ENCODE measurements around the gene SH2D6. TPM values are rescaled to one million over a fixed set of nuclear protein-coding genes. Genes with fewer than 3 reads are reported as not detected.
"Not testable (repeated sequence)": the region's sequence is repeated elsewhere in the genome, so short reads cannot be mapped to it uniquely, and the experiment has no call there.

The SH2D6 gene
- total RNA-seq, 1 donor from 2014 or later: not detected

DNA sequence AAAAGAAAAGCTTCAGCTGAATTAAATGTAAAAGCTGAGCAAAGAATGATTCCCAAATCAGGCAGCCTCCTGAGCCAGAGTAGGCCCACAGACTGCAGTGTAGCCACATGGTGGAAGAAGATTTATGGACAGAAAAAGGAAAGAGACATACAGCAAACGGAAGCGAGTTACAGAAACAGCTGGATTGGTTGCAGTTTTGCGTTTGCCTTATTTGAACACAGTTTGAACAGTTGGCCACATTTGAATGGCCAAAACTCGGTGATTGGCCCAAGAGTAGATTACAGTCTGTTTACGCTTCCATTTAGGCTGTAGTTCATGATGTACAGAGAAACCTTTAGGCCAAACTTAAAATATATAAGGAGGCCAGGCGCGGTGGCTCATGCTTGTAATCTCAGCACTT is 35.1 kb downstream of the SH2D6 start:
- ATAC-seq: no peak
- intact Hi-C loops (cut with micrococcal nuclease): no loop called here

DNA sequence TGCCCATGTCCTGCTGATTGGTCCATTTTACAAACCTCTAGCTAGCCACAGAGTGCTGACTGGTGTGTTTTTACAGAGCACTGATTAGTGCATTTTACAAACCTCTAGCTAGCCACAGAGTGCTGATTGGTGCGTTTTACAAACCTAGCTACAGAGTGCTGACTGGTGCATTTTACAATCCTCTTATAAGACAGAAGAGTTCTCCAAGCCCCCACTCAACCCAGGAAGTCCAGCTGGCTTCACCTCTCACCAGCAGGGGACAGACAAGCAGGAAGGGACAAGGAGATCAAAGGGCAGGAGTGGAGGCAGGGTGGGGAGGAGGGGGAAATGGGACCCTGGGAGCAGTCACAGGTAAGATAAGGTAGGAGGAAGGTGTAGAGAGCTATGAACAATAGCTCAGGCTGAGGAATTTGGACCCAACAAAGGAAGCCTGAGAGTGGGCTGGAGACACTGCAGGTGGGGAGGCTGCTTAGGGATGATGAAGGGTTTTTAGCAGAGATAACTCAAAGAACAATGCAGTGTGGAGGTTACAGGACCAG is 37.1 kb downstream of the SH2D6 start:
- no peak for ATAC-seq
- intact Hi-C loops (cut with micrococcal nuclease): no loop called here
- DNase-seq: no peak

More for the DNA sequence above, 35.1 kb downstream of the SH2D6 start:
- no peak for DNase-seq

DNA sequence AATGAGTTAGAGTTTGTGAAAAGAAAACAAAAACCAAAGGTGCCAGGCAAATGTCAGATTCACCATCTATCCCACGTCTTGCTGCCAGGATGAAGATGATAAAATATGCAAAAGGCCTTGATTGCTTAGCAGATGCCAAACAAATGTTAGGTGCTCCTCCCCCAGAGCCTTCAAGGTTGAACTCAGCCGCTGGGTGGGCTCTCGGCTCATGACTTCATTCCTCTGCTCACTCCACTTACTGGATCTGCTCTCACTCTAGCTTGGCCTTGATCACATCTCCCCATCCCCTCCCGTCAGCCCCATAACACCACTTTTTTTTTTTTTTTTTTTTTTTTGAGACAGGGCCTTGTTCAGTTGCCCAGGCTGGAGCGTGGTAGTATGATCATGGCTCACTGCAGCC is 38.5 kb downstream of the SH2D6 start:
- intact Hi-C loops (cut with micrococcal nuclease): no loop called here
- ATAC-seq (no peak), DNase-seq (no peak)

DNA sequence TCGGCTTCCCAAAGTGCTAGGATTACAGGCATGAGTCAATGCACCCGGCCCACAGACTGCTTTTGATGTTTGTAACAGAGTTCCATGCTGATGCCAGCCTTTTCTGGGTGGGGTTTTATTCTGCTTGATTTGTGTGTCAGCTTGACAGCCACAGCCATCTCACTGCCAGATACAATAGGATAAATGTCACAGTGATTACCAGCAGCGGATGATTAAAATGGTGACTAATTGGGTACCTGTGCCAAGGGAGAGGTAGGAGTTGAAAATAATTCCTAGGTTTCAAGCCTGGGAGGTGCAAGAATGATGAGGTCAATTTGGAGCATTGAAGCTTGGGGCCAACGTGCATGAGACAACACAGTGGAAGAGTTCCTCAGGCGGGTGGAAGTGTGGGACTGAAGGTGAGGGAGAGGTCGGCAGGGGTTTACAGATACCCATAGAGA is 39.4 kb downstream of the SH2D6 start:
- intact Hi-C loops (cut with micrococcal nuclease): no loop called here
- no peak for DNase-seq
- no peak for ATAC-seq

DNA sequence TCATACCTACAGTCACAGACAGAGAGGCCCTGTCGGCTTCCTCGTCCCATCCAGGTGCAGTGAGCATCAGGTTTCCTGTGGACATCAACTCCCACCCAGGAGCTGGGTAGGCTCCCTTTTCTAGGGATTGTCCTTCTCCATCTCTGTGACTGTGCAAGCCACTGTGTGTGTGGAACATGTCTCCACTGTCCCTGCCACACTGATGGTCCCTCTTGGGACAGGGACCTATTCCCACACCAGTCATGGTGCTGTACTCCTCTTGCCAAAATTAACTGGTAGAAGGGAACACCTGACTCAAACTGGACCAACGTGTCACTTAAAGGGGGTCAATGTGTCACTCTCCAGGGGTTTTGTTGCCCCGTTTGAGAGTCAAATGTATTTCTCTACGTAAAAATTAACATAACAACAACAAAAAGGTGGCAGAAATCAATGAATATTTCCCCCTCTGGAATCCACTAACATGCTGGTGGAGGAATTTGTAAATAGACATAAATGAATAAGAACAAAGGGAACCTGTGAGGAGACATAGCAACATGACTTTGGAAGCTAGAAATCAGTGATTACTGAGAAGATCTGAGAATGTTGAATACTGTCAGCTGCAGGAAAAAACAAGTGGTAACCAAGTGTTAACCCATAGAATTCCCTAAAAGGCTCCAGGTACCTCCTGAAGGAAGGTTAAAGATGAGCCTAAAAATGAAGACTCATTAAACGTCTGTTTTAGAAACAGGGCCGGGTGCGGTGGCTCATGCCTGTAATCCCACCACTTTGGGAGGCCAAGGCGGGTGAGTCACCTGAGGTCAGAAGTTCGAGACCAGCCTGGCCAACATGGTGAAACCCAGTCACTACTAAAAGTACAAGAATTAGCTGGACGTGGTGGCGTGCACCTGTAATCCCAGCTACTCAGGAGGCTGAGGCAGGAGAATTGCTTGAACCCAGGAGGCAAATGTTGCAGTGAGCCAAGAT is 40.4 kb downstream of the SH2D6 start:
- DNase-seq (no peak), ATAC-seq (no peak)
- intact Hi-C loops (cut with micrococcal nuclease): no loop called here

DNA sequence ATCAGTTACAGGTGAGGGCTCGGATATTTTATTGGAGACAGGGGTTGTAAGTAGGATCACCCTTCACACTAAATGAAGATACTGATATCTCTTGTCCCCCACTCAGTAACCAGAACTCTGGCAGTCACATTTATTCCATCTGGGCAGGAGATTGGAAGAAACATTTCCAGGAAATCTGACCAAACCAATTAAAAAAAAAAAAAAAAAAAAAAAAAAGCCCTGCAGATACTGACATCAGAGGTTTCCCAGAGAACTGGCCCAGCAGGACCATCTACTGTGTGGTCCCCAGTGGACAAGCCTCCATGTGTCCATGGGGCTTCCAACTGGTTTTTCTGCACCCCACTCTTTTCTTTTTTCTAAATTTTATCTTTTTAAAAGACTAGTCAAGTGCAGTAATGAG is 41.3 kb downstream of the SH2D6 start:
- no peak for DNase-seq
- intact Hi-C loops (cut with micrococcal nuclease): no loop called here
- ATAC-seq: no peak

DNA sequence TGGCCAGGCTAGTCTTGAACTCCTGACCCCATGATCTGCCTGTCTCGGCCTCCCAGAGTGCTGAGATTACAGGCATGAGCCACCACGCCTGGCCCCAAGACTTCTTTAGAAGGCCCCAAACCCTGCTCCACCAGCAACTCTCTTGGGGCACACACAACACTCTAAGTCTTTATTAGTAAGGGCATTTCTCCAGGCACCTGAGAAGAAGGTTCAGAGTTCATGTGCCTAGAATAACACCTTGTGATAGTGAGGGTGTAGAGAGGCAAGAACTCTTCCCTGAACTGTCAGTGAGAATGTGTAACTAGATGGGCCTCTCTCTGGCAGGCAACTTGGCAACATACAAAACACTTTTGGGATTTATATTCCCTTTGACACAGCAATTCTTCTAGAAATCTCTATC is 43.8 kb downstream of the SH2D6 start:
- ATAC-seq (no peak), DNase-seq (no peak)
- intact Hi-C loops (cut with micrococcal nuclease): no loop called here

DNA sequence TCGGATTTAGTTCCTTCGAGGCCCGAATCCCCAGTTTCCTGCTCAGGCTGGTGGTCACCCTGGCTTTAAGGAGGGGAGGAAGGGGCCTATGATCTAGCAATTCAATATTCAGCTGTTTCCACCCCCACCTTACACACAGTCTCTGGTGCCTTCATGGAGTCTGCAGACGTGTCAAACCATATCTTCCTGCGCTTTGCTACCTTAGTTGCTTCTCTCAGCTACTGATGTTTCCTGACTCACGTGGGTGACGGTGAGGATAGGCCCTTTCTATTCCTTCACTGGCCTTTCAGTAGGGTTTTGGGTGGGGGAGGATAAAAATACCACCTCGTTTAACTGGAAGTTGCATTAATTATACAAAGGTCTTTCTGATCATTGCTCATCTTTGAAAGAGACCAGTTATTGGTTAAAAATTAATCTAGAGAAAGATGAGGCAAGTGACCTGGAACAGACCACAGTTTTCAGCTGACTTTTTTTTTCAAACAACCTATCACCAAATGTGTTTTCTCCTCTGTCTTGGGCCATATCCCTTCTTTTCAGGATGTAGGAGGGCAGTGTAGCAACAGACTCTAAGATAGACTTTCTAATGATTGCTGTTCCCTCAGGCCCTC is 49.7 kb downstream of the SH2D6 start:
- ATAC-seq (no peak), DNase-seq (no peak)
- intact Hi-C loops (cut with micrococcal nuclease): no loop called here

DNA sequence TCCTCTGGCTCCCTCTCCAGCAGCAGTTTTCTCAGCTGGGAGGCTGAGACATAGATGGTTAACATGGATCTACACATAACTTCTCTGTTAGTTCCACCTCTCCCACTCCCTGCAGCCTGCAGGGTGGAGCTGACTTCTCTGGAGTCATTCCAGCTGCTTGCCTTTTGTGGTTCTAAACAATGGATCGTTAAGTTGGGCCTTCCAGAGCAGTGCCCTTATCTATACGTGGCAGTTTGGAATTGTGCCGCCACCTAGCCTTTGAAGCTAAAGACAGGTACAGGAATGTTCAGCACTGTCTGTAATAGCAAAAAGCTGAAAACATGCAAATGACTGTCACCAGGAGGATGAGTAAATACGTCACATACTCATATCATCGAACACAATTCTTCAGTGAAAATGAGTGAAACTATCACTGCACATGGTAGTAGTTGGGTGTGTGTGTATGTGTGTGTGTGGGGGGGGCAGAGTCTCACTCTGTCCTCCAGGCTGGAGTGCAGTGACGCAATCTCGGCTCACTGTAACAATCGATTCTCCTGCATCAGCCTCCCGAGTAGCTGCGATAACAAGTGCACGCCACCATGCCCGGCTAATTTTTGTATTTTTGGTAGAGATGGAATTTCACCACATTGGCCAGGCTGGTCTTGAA is 50.3 kb downstream of the SH2D6 start:
- ATAC-seq: peak; percentile 79
- intact Hi-C loops (cut with micrococcal nuclease): no loop called here
- DNase-seq: no peak

DNA sequence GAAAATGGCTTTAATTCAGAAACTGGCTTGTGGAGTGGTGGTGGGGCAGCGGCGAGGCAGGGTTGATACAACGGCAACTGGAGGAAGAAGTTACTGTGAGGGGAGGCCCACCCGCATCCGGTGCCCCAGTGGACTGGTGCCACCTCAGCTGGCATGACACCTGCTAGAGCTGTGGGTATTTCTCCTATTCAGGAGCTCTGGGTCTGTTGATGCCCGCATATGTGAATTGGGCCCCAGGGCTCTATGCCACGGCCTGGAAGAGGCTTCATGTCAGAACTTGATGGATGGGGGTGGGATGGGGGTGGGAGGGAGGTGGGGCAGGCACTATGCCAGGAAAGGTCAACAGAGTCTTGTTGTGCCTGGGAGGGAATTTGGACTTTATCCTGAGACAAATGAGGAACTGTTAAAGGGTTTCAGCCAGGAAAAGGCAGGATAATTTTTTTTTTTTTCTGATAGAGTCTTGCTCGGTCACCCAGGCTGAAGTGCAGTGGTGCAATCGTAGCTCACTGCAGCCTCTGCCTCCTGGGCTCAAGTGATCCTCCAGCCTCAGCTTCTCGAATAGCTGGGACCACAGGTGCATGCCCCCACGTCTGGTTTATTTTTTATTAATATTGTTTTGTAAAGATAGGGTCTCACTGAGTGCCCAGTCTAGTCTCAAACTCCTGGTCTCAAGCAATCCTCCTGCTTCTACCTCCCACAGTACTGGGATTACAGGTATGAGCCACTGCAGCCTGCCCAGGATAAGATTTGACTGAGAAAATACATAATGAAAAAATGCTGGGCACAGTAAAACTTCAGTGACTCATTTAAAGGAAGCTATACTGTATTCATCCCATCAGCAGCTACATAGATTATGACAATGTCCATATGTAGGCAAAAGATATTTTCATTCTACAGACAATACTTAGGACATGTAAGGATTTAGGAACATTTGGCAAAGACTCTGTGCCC is 52.6 kb downstream of the SH2D6 start:
- ATAC-seq: no peak
- intact Hi-C loops (cut with micrococcal nuclease): no loop called here
- no peak for DNase-seq

DNA sequence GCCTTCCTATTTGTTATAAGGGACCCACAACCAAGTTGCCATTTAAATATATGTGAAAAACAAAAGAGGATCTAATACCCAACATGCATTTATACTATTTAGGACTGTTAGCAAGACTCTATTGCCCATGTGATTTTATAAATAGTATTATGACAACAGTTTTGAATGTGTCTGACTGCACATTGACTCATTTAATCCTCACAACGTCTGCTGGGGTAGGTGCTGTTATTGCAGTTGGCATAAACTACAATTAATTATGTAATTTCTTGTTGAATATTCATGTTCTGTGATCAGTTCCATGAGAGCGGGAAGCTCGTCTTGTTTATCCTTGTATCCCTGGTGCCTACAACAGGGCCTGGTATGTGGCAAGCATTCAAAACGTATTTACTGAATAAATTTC is 53.7 kb downstream of the SH2D6 start:
- DNase-seq: no peak
- ATAC-seq: no peak
- intact Hi-C loops (cut with micrococcal nuclease): no loop called here

DNA sequence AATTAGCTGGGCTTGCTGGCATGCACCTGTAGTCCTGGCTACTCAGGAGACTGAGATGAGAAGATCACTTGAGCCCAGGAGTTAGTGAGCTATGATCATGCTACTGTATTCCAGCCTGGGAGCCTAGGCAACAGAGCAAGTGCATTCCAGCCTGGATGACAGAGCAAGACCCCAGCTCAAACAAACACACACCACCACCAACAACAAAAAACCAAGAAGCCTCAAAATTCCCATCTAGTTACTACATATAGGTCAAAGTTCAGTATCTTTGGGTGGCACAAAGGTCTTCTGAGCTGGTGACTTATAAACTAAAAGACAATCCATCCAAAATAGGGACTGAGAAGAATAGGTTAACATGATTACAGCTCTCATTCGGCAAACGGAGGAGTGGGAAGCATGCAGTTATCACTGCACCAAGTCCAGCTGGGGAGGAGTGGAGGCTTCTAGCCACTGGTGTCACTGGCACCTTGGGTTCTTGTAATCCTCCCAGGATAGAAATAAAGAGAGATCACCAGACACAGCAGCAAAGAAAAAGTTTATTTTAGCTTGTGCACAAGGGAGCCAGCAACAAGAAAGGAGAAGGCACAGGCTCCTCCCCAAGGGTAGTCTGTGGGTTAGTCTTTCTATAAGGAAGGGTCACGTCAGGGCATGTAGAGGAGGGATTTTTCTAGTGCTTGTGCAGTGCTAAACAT is 57.4 kb downstream of the SH2D6 start:
- intact Hi-C loops (cut with micrococcal nuclease): no loop called here
- ATAC-seq (peak; percentile 85), DNase-seq (no peak)

DNA sequence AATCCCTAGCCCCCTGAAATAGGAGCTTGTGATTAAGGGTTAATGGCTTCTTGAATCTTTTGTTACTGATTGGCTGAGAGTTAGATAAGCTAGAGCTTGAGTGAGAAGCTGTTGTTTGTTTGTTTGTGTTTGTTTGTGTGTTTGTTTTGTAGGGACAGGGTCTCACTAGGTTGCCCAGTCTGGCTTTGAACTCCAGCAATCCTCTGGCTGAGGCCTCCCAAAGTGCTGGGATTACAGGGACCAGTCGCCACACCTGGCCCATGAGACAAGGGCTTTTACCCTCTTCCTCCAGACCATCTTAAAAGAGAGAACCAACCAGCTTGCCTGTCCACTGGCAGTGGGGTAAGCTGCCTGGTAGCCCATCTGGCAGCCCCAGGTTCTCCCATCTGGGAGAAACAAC is 58.1 kb downstream of the SH2D6 start:
- ATAC-seq: no peak
- intact Hi-C loops (cut with micrococcal nuclease): no loop called here
- no peak for DNase-seq

DNA sequence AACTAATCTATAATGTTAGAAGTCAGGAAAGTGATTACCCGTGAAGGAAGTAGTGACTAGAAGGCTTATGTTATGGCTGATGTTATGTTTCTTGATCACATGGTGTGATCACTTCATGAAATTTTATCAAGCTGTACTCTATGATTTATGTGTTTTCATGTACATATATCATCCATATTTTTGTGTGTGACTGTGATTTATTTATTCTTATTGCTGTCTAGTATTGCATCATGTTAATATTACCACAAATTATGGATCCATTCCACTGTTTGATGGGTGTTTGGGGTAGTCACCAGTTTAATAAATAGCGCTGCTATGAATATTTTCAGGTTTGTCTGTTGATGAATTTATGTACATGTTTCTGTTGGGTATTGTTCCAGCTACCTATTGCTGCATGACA is 59.4 kb downstream of the SH2D6 start:
- DNase-seq (no peak), ATAC-seq (no peak)
- intact Hi-C loops (cut with micrococcal nuclease): no loop called here

DNA sequence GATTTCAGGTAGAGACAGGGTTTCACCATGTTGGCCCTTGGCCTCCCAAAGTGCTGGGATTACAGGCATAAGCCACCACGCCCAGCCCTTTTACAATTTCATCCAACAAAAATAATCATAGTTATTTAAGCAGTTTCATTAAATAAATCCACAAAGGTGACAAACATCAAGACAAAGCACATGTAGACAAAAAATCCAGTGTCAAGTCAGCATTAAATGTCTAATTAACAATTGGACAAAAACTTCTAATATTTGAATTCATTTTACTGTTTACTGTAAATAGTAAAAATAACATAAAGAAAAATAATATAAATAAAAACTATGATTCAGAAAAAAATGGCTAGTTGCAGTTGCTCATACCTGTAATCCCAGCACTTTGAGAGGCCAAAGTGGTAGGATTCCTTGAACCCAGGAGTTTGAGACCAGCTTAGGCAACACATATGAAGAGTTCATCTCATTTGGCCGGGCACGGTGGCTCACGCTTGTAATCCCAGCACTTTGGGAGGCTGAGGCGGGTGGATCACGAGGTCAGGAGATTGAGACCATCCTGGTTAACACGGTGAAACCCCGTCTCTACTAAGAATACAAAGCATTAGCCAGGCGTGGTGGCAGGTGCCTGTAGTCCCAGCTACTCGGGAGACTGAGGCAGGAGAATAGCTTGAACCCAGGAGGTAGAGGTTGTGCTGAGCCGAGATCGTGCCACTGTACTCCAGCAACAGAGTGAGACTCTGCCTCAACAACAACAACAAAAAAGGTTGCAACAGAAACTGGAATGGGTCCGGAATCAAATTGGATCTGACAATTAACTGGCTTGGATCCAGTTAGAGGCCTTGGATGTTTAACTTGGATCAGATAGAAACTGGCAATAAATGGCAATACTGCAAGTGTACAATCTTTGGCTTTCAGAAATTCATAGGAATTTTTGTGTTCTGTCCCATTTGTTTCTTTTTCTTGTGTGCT is 63.6 kb downstream of the SH2D6 start:
- DNase-seq (no peak), ATAC-seq (no peak)
- intact Hi-C loops (cut with micrococcal nuclease): no loop called here

DNA sequence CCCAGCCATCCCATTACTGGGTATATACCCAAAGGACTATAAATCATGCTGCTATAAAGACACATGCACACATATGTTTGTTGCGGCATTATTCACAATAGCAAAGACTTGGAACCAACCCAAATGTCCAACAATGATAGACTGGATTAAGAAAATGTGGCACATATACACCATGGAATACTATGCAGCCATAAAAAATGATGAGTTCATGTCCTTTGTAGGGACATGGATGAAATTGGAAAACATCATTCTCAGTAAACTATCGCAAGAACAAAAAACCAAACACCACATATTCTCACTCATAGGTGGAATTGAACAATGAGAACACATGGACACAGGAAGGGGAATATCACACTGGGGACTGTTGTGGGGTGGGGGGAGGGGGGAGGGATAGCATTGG is 66.1 kb downstream of the SH2D6 start:
- ATAC-seq; intact Hi-C loops (cut with micrococcal nuclease); DNase-seq: not testable (repeated sequence)

DNA sequence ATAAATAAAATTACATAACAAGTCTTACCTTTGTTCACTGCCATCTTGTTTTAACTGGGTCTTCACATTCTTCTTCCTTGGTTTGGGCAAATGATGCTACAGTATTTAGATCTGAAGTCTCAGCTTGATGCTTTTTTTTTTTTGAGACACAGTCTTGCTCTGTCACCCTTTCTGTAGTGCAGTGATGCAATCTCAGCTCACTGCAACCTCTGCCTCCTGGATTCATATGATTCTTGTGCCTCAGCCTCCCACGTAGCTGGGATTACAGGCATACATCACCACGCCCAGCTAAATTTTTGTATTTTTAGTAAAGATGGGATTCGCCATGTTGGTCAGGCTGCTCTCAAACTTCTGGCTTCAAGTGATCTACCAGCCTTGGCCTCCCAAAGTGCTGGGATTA is 67.3 kb downstream of the SH2D6 start:
- DNase-seq (no peak), ATAC-seq (no peak)
- intact Hi-C loops (cut with micrococcal nuclease): no loop called here

Measured in left ventricle myocardium superior (tissue), 1 donor.